Endothelial cell of umbilical vein (primary cell): ENCODE measurements around the gene KCTD17. TPM values are rescaled to one million over a fixed set of nuclear protein-coding genes. Genes with fewer than 3 reads are reported as not detected.

ENCODE experiments used
- BruUV-seq: library from RNA; stranded (reverse); fragments of 400-500 nt; replicated peaks from 2 replicates; lab custom pipeline; 2021; lab: Mats Ljungman, UMichigan
- CTCF ChIA-PET: fragments of 300-600, 350-600 bp; sonication (Branson Sonifier 250); formaldehyde crosslinking; loops from one replicate; lab custom pipeline; 2021; ENCODE audit warnings: antibody characterized with exemption, inconsistent platforms; lab: Charles Lee
- POLR2A ChIA-PET: fragments of 300-600, 350-600 bp; sonication (Branson Sonifier 250); formaldehyde crosslinking; loops from one replicate; lab custom pipeline; 2021; ENCODE audit warnings: antibody characterized with exemption, inconsistent platforms; lab: Charles Lee
- DNase-seq: peaks from one replicate; pipeline ENCODE4 v3.0.0-alpha.2; 2011; ENCODE audit warnings: low read depth, low spot score
- FAIRE-seq: peaks from 2 replicates; lab custom pipeline; 2011; peaks lifted over from hg19 to GRCh38; lab: Jason Lieb, UNC
- H2AFZ ChIP-seq: 2 replicates; pipeline ENCODE4 v1.6.0; 2012; ENCODE audit warnings: low read depth, low read length, control low read depth, inconsistent platforms
- H3K27ac ChIP-seq: 2 replicates; pipeline ENCODE4 v1.5.1; 2011; ENCODE audit warnings: low read depth, mild to moderate bottlenecking, control low read depth, low read length, moderate library complexity; ENCODE audit not compliant: insufficient read depth
- H3K27me3 ChIP-seq, 2 experiments: 2 replicates each; pipeline versions ENCODE4 v1.6.0 to v1.6.1; 2011; ENCODE audit warnings: low read length in 2 of 2, mixed read lengths in 1 of 2; ENCODE audit not compliant: control insufficient read depth in 2 of 2, insufficient read depth in 2 of 2
- H3K36me3 ChIP-seq, 2 experiments: 2 replicates in 1 of 2; 3 replicates in 1 of 2; pipeline ENCODE4 v1.5.1; 2011; ENCODE audit warnings: low read length in 2 of 2, mild to moderate bottlenecking in 1 of 2, moderate library complexity in 1 of 2; ENCODE audit not compliant: control insufficient read depth in 2 of 2, insufficient read depth in 2 of 2; ENCODE audit errors: extremely low read depth in 1 of 2
- H3K4me1 ChIP-seq: 3 replicates; pipeline ENCODE4 v1.5.1; 2011; ENCODE audit warnings: mild to moderate bottlenecking, low read length; ENCODE audit not compliant: control insufficient read depth, insufficient read depth; ENCODE audit errors: extremely low read depth
- H3K4me2 ChIP-seq: 2 replicates; pipeline ENCODE4 v1.6.1; 2011; ENCODE audit warnings: low read length, control low read depth, mixed read lengths; ENCODE audit not compliant: insufficient read depth
- H3K4me3 ChIP-seq, 3 experiments: fragments of 200-600 bp in 1 of 3; sonication (generic), shearing (Covaris generic) in 1 of 3; replicated peaks in 1 of 3; 2 replicates each; pipeline ENCODE4 v1.5.1; 2011 to 2016; ENCODE audit warnings: control low read depth in 3 of 3, low read length in 3 of 3, mild to moderate bottlenecking in 2 of 3, inconsistent platforms in 1 of 3, low read depth in 1 of 3, moderate library complexity in 1 of 3; ENCODE audit not compliant: insufficient read depth in 1 of 3
- H3K79me2 ChIP-seq: 2 replicates; pipeline ENCODE4 v1.6.0; 2012; ENCODE audit warnings: low read length, inconsistent platforms; ENCODE audit not compliant: control insufficient read depth, insufficient read depth
- H3K9ac ChIP-seq: replicated peaks from 2 replicates; pipeline ENCODE3; 2011; ENCODE audit warnings: low read length, control low read depth; ENCODE audit not compliant: insufficient read depth; ENCODE audit errors: extremely low read depth
- H3K9me1 ChIP-seq: replicated peaks from 3 replicates; pipeline ENCODE4 v1.6.0; 2011; ENCODE audit warnings: mild to moderate bottlenecking, low read length; ENCODE audit not compliant: control insufficient read depth, insufficient read depth; ENCODE audit errors: extremely low read depth
- H3K9me3 ChIP-seq: replicated peaks from 2 replicates; pipeline ENCODE4 v1.5.1; 2012; ENCODE audit warnings: low read length, inconsistent platforms; ENCODE audit not compliant: control insufficient read depth, insufficient read depth
- H4K20me1 ChIP-seq: replicated peaks from 2 replicates; pipeline ENCODE3; 2011; ENCODE audit warnings: mild to moderate bottlenecking, low read length; ENCODE audit not compliant: control insufficient read depth, insufficient read depth; ENCODE audit errors: extremely low read depth
- FOS ChIP-seq: IDR thresholded peaks from 2 replicates; pipeline ENCODE4 v1.6.1; 2011; ENCODE audit warnings: mild to moderate bottlenecking, low read length, moderate library complexity, borderline replicate concordance; ENCODE audit not compliant: insufficient read depth
- MAX ChIP-seq: IDR thresholded peaks from 2 replicates; pipeline ENCODE4 v1.6.1; 2011; ENCODE audit not compliant: insufficient read depth, insufficient read length
- POLR2A ChIP-seq: IDR thresholded peaks from 2 replicates; pipeline ENCODE4 v1.6.1; 2012; ENCODE audit warnings: low read depth, mild to moderate bottlenecking, control low read depth, low read length
- POLR2AphosphoS5 ChIP-seq: IDR thresholded peaks from 2 replicates; pipeline ENCODE4 v1.6.1; 2012; ENCODE audit warnings: low read depth, mild to moderate bottlenecking, control low read depth, low read length, moderate library complexity; ENCODE audit not compliant: insufficient read depth
- dilution Hi-C: fragments of 300-500 bp; cut with MboI; formaldehyde crosslinking; loops from one replicate; pipeline ENCODE4 v1.15.0; 2019; ENCODE audit warnings: low sequenced_read_pairs; ENCODE audit not compliant: extremely low pct_ligation_motif_present
- intact Hi-C: fragments of 100-400 bp; cut with micrococcal nuclease; formaldehyde crosslinking; loops from one replicate; pipeline ENCODE4 v1.10.0; 2022
- polyA plus RNA-seq, 4 experiments: library from polyadenylated mRNA; depleted of rRNA in 3 of 4; stranded (reverse) in 3 of 4; unstranded in 1 of 4; fragments of >200 nt; gene quantifications; 2 replicates each; pipeline versions ENCODE4 v1.2.1 to v1.2.3, GENCODE V29; 2011 to 2012; ENCODE audit warnings: missing spikeins in 1 of 4
- total RNA-seq: library from RNA; stranded (reverse); gene quantifications from 2 replicates; pipeline ENCODE4 v1.2.3, GENCODE V29; 2021

The KCTD17 gene
- total and polyA plus RNA-seq, 2 donors (not counting 3 experiments of a cell fraction or from before 2014, with no cell fraction given) = 59.2 to 73.0 TPM

- Histone ChIP-seq H3K27ac (no peak overlapping the region), H2AFZ (no peak overlapping the region), H3K4me1 (peaks cover 7% of the 10 kb centered on the region), H3K79me2 (peaks cover 3% of the 10 kb centered on the region), H4K20me1 (no peaks in the 10 kb centered on the region), H3K36me3 (no peaks in the 10 kb centered on the region), H3K4me3 (no peak overlapping the region), H3K4me2 (no peak overlapping the region), H3K9me3 (no peaks in the 10 kb centered on the region), H3K9ac (no peak overlapping the region), H3K27me3 (no peaks in the 10 kb centered on the region), H3K9me1 (no peaks in the 10 kb centered on the region)
- POLR2A ChIA-PET = no interaction called here
- CTCF ChIA-PET = interaction anchor here (0.7 to 1.5 kb wide), 3 partner anchors 23 to 151 kb away, joined by 3 to 5 read pairs (median 3); no protein-coding TSS in a partner anchor
- no peak for DNase-seq
- intact Hi-C loops = no loop called here
- no peak for FAIRE-seq
- TF ChIP-seq POLR2A = no peak
- dilution Hi-C loops = no loop called here
- no TSS peak for BruUV-seq
Measured at GRCh38 chr22:37048133-37048532, 3.4 kb upstream of the KCTD17 start.

GRCh38 chr22:37049224-37049623 is 2.3 kb upstream of the KCTD17 start:
- DNase-seq (no peak), FAIRE-seq (no peak)
- H3K4me1 ChIP-seq = peaks cover 7% of the 10 kb centered on the region
- POLR2A ChIA-PET = no interaction called here
- H4K20me1 ChIP-seq = no peaks in the 10 kb centered on the region
- no peak overlapping the region for H3K4me3 ChIP-seq
- H3K4me2 ChIP-seq = no peak overlapping the region
- H3K36me3 ChIP-seq = peaks cover 0 to 7% of the 10 kb centered on the region in 2 experiments
- BruUV-seq = no TSS peak
- no peak overlapping the region for H2AFZ ChIP-seq
- CTCF ChIA-PET = interaction anchor here (1.2 to 1.5 kb wide), 2 partner anchors 12 to 29 kb away, joined by 3 to 5 read pairs; no protein-coding TSS in a partner anchor
- no peaks in the 10 kb centered on the region for H3K27me3 ChIP-seq
- TF ChIP-seq POLR2AphosphoS5 (no peak), FOS (no peak), MAX (no peak)
- H3K79me2 ChIP-seq = peaks cover 3% of the 10 kb centered on the region
- no peaks in the 10 kb centered on the region for H3K9me1 ChIP-seq
- H3K27ac ChIP-seq = no peak overlapping the region
- dilution Hi-C loops = no loop called here
- intact Hi-C loops = no loop called here
- no peaks in the 10 kb centered on the region for H3K9me3 ChIP-seq
- H3K9ac ChIP-seq = no peak overlapping the region
